Colonic mucosa (tissue), 4 donors: Measurements from ENCODE around the gene NEMP1. TPM values are rescaled to one million over a fixed set of nuclear protein-coding genes. Genes with fewer than 3 reads are reported as not detected.

Experiments
- DNase-seq: peaks from one replicate; pipeline ENCODE4 v3.0.0-alpha.2; 2020
- H3K27ac ChIP-seq: fragments of 200-600 bp; one replicate; pipeline ENCODE4 v1.8.0; 2021
- H3K27me3 ChIP-seq: fragments of 200-600 bp; one replicate; pipeline ENCODE4 v1.8.0; 2021
- H3K36me3 ChIP-seq: fragments of 200-600 bp; one replicate; pipeline ENCODE4 v1.8.0; 2021
- H3K4me1 ChIP-seq: fragments of 200-600 bp; one replicate; pipeline ENCODE4 v1.8.0; 2021; ENCODE audit warnings: mild to moderate bottlenecking
- H3K4me3 ChIP-seq: fragments of 200-600 bp; one replicate; pipeline ENCODE4 v1.8.0; 2021
- H3K9ac ChIP-seq, 2 donors: one replicate each; pipeline ENCODE4 v1.7.0; 2013; ENCODE audit warnings: control low read depth in 2 of 2, low read depth in 2 of 2, low read length in 2 of 2
- H3K9me3 ChIP-seq: fragments of 200-600 bp; one replicate; pipeline ENCODE4 v1.8.0; 2021
- CTCF ChIP-seq: fragments of 200-600 bp; IDR thresholded peaks from one replicate; pipeline ENCODE4 v1.8.0; 2022; ENCODE audit warnings: antibody characterized with exemption, mild to moderate bottlenecking
- intact Hi-C: fragments of 100-400 bp; cut with DNase I; formaldehyde crosslinking; loops from one replicate; pipeline ENCODE4 v1.14.1; 2022
- total RNA-seq, 2 donors: library from RNA; stranded (reverse); fragmentation: NEBNext Ultra II Directional in 1 of 2; extraction: Animal tissue kit (Norgen Biotek cat#: 25700) in 1 of 2; gene quantifications; one replicate each; pipeline ENCODE4 v1.2.1, GENCODE V29; 2021
- donor health status: healthy.
- donor health status: DM: no; HTN: no; CAD: no.
- donor health status: DM: no; HTN: no; CAD: no.

NEMP1 gene
- total RNA-seq, 2 donors from 2014 or later: 7.3 to 21.1 TPM

- Histone ChIP-seq H3K27ac (no peak overlapping the region), H3K9me3 (no peaks in the 10 kb centered on the region), H3K4me1 (peaks cover 5% of the 10 kb centered on the region), H3K9ac (no peak overlapping the region), H3K4me3 (no peak overlapping the region), H3K36me3 (peaks cover 28% of the 10 kb centered on the region), H3K27me3 (no peaks in the 10 kb centered on the region)
- no peak for DNase-seq
- intact Hi-C loops: no loop called here
- TF ChIP-seq CTCF: no peak
Observed at GRCh38 chr12:57104292-57104910, 25.8 kb upstream of the NEMP1 start.

- H3K4me1 ChIP-seq: peaks cover 3% of the 10 kb centered on the region
- no peak overlapping the region for H3K9ac ChIP-seq
Observed at GRCh38 chr12:57103856-57104255, 25.3 kb upstream of the NEMP1 start.

DNA sequence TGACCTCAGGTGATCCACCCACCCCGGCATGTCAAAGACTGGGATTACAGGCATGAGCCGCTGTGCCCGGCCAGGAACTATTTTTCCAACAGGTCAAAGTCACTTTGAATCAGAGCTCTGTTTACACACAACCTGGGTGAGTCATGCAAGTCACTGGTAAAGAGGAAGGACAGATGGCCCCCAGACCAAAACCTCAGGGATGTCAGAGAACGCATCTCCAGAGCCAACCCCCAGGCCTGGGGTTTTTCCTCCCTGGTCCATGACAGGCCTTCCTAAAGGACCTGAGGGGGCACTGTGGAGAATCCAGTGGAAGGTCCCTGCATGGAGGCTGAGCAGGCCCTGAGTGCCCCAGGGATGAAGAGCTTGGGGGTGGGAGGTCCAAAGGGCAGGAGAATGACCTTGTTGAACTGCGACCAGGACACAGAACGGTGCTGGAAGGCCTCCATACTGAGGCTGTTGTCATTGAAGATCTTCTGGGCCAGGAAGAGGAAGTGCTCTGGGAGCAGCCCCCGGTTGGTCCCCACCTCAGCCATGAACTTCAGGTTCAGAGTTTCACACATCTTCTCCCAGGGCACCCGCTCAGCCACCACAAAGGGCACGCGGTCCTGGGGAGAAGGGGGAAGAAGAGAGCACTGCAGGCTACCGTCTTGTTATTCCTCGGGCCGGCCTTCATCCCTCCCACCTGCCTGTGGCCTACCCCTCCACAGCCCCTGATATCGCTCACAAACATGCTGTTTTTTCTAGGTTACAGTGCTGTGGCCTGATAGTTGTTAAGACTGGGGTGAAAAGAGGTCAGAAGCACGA is 23.5 kb upstream of the NEMP1 start:
- H3K36me3 ChIP-seq: peaks cover 37% of the 10 kb centered on the region
- peak overlapping the region in 1 of 2 donors; percentile 35 for H3K9ac ChIP-seq
- no peak for TF ChIP-seq CTCF
- no peak overlapping the region for H3K4me3 ChIP-seq
- intact Hi-C loops: no loop called here
- peak; percentile 63 for DNase-seq
- H3K27ac ChIP-seq: peak overlapping the region; percentile 58
- H3K9me3 ChIP-seq: no peaks in the 10 kb centered on the region
- H3K4me1 ChIP-seq: peaks cover 3% of the 10 kb centered on the region
- no peaks in the 10 kb centered on the region for H3K27me3 ChIP-seq

More at GRCh38 chr12:57103856-57104255, 25.3 kb upstream of the NEMP1 start:
- no peak for DNase-seq
- Histone ChIP-seq H3K27me3 (no peaks in the 10 kb centered on the region), H3K9me3 (no peaks in the 10 kb centered on the region), H3K27ac (no peak overlapping the region), H3K36me3 (peaks cover 30% of the 10 kb centered on the region), H3K4me3 (no peak overlapping the region)
- TF ChIP-seq CTCF: no peak
- intact Hi-C loops: no loop called here

GRCh38 chr12:57099766-57100165 is 21.2 kb upstream of the NEMP1 start:
- Histone ChIP-seq H3K36me3 (peaks cover 20% of the 10 kb centered on the region), H3K9me3 (no peaks in the 10 kb centered on the region), H3K4me3 (no peak overlapping the region), H3K9ac (no peak overlapping the region), H3K4me1 (peaks cover 3% of the 10 kb centered on the region), H3K27ac (no peak overlapping the region), H3K27me3 (no peaks in the 10 kb centered on the region)
- intact Hi-C loops: no loop called here
- DNase-seq: no peak
- TF ChIP-seq CTCF: no peak

- H3K36me3 ChIP-seq: peaks cover 17% of the 10 kb centered on the region
- no peak overlapping the region for H3K4me3 ChIP-seq
- H3K9me3 ChIP-seq: no peaks in the 10 kb centered on the region
- intact Hi-C loops: no loop called here
- no peak for TF ChIP-seq CTCF
- no peaks in the 10 kb centered on the region for H3K27me3 ChIP-seq
- H3K4me1 ChIP-seq: peaks cover 3% of the 10 kb centered on the region
- DNase-seq: no peak
- no peak overlapping the region for H3K27ac ChIP-seq
- H3K9ac ChIP-seq: no peak overlapping the region
Observed at GRCh38 chr12:57099047-57099714, 20.6 kb upstream of the NEMP1 start.
